ENCODE measurements around the gene RTP1. TPM values are rescaled to one million over a fixed set of nuclear protein-coding genes. Genes with fewer than 3 reads are reported as not detected.
"Not testable (repeated sequence)": the region's sequence is repeated elsewhere in the genome, so short reads cannot be mapped to it uniquely, and the experiment has no call there.

RTP1 gene
- total RNA-seq, 1 experiment from 2014 or later, result not detected

DNA sequence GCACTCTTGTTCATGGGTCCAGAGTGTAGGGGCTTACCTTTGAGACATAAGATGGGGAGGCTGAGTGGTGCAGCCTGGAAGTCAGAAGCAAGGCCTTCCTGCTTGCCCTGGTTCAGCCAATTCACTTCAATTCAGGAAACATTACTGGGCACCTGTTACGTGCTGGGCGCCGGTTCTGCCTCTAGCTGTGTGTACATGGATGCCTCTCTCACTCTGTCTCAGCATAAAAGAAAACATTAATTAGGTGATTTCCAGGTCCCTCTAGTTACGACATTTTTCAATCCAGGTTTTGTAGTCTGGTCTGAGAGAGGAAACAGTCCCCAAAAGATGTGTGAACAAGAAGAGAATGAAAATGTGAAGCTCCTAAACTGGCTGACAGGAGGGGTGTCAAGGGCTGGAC is 1.2 kb downstream of the RTP1 start:
- H4K20me1 ChIP-seq (ENCODE audit: insufficient read depth), result no peaks in the 10 kb centered on the region
- H3K9ac ChIP-seq (ENCODE audit: low read length), result no peak overlapping the region
- intact Hi-C loops (cut with micrococcal nuclease), result no loop called here
- ChIA-PET RAD21 (ENCODE audit: low non-redundant PET in 1 of 2, low total read pairs in 2 of 2, uncharacterized antibody in 2 of 2, unreplicated experiment in 2 of 2) (no interaction called here), CTCF (interaction anchor here (0.7 kb wide), 1 partner anchor 22 kb away, joined by 3 read pairs; no protein-coding TSS in a partner anchor), POLR2A (no interaction called here)
- DNase-seq (ENCODE audit: low read depth, low spot score), result no peak
- peaks cover 17% of the 10 kb centered on the region; the same call in 1 of the 2 replicates for H3K27me3 ChIP-seq (ENCODE audit: insufficient read depth, low read length)
- no peak overlapping the region for H3K4me3 ChIP-seq (replicated peaks in 1 of 2; ENCODE audit: low read depth in 1 of 2, low read length in 2 of 2)
- H3K27ac ChIP-seq (ENCODE audit: low read depth, low read length), result no peak overlapping the region
- H3K79me2 ChIP-seq (ENCODE audit: insufficient read depth, low read length), result no peaks in the 10 kb centered on the region
- ATAC-seq, result no peak
- no peaks in the 10 kb centered on the region for H3K36me3 ChIP-seq (ENCODE audit: control insufficient read depth in 1 of 2, insufficient read depth in 2 of 2, low read length in 2 of 2)
- no peaks in the 10 kb centered on the region for H3K9me3 ChIP-seq (ENCODE audit: control insufficient read depth in 1 of 2, insufficient read depth in 1 of 2, low read depth in 1 of 2, low read length in 2 of 2)
- H2AFZ ChIP-seq (ENCODE audit: low read depth, low read length, poor library complexity, severe bottlenecking), result no peak overlapping the region
- no peaks in the 10 kb centered on the region for H3K4me1 ChIP-seq (ENCODE audit: control insufficient read depth in 1 of 2, insufficient read depth in 2 of 2, low read length in 2 of 2)
- no TSS peak for BruUV-seq (replicated peaks)
- H3K4me2 ChIP-seq (ENCODE audit: low read length), result no peak overlapping the region
- no peaks in the 10 kb centered on the region for H3K9me2 ChIP-seq (ENCODE audit: insufficient read depth)
- TF ChIP-seq SP1 (IDR thresholded peaks at IDR 0.05; ENCODE audit: low read depth) (no peak), ZFX (IDR thresholded peaks at IDR 0.05) (no peak), EGR1 (IDR thresholded peaks at IDR 0.05; ENCODE audit: low read depth) (no peak), POLR2AphosphoS5 (IDR thresholded peaks at IDR 0.05; ENCODE audit: low read depth, low read length) (no peak), JUND (IDR thresholded peaks at IDR 0.05) (no peak), CBX3 (IDR thresholded peaks at IDR 0.05; ENCODE audit: low read depth) (no peak), ELF1 (IDR thresholded peaks at IDR 0.05; ENCODE audit: borderline replicate concordance, low read depth) (no peak)
- TF ChIP-seq, protein P1, sequence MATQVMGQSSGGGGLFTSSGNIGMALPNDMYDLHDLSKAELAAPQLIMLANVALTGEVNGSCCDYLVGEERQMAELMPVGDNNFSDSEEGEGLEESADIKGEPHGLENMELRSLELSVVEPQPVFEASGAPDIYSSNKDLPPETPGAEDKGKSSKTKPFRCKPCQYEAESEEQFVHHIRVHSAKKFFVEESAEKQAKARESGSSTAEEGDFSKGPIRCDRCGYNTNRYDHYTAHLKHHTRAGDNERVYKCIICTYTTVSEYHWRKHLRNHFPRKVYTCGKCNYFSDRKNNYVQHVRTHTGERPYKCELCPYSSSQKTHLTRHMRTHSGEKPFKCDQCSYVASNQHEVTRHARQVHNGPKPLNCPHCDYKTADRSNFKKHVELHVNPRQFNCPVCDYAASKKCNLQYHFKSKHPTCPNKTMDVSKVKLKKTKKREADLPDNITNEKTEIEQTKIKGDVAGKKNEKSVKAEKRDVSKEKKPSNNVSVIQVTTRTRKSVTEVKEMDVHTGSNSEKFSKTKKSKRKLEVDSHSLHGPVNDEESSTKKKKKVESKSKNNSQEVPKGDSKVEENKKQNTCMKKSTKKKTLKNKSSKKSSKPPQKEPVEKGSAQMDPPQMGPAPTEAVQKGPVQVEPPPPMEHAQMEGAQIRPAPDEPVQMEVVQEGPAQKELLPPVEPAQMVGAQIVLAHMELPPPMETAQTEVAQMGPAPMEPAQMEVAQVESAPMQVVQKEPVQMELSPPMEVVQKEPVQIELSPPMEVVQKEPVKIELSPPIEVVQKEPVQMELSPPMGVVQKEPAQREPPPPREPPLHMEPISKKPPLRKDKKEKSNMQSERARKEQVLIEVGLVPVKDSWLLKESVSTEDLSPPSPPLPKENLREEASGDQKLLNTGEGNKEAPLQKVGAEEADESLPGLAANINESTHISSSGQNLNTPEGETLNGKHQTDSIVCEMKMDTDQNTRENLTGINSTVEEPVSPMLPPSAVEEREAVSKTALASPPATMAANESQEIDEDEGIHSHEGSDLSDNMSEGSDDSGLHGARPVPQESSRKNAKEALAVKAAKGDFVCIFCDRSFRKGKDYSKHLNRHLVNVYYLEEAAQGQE (IDR thresholded peaks at IDR 0.05; ENCODE audit: low read depth), result no peak

DNA sequence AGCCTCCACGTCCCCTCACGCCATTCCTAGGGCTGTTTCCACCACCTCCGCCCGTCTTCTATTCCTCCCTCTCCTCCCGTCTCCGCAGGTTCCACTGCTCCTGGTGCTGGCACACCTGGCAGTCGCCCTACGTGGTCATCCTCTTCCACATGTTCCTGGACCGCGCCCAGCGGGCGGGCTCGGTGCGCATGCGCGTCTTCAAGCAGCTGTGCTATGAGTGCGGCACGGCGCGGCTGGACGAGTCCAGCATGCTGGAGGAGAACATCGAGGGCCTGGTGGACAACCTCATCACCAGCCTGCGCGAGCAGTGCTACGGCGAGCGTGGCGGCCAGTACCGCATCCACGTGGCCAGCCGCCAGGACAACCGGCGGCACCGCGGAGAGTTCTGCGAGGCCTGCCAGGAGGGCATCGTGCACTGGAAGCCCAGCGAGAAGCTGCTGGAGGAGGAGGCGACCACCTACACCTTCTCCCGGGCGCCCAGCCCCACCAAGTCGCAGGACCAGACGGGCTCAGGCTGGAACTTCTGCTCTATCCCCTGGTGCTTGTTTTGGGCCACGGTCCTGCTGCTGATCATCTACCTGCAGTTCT is 2.3 kb downstream of the RTP1 start:
- H3K9ac ChIP-seq (ENCODE audit: low read length); RAD21 ChIA-PET (ENCODE audit: low non-redundant PET in 1 of 2, low total read pairs in 2 of 2, uncharacterized antibody in 2 of 2, unreplicated experiment in 2 of 2); H3K27ac ChIP-seq (ENCODE audit: low read depth, low read length); H3K4me1 ChIP-seq (ENCODE audit: control insufficient read depth in 1 of 2, insufficient read depth in 2 of 2, low read length in 2 of 2); H3K9me2 ChIP-seq (ENCODE audit: insufficient read depth); H3K4me3 ChIP-seq (replicated peaks in 1 of 2; ENCODE audit: low read depth in 1 of 2, low read length in 2 of 2); H3K4me2 ChIP-seq (ENCODE audit: low read length); H2AFZ ChIP-seq (ENCODE audit: low read depth, low read length, poor library complexity, severe bottlenecking); H3K36me3 ChIP-seq (ENCODE audit: control insufficient read depth in 1 of 2, insufficient read depth in 2 of 2, low read length in 2 of 2); CTCF ChIA-PET; DNase-seq (ENCODE audit: low read depth, low spot score); H3K9me3 ChIP-seq (ENCODE audit: control insufficient read depth in 1 of 2, insufficient read depth in 1 of 2, low read depth in 1 of 2, low read length in 2 of 2); H3K79me2 ChIP-seq (ENCODE audit: insufficient read depth, low read length); POLR2A ChIA-PET; intact Hi-C loops (cut with micrococcal nuclease); ATAC-seq; H4K20me1 ChIP-seq (ENCODE audit: insufficient read depth); BruUV-seq (replicated peaks): not testable (repeated sequence)
- peaks cover 22% of the 10 kb centered on the region; the same call in 1 of the 2 replicates for H3K27me3 ChIP-seq (ENCODE audit: insufficient read depth, low read length)
